GM12878 (cell line): Measurements from ENCODE around the gene SLC13A3. TPM values are rescaled to one million over a fixed set of nuclear protein-coding genes. Genes with fewer than 3 reads are reported as not detected.
A peak's percentile ranks its signal among the peaks of the same experiment; 100 is the strongest.

Experiments used
- ATAC-seq: fragments of 200-7000 bp; cut with Tn5 transposase; 3 replicates; pipeline ENCODE4 v1.9.1; 2020; ENCODE audit warnings: mild to moderate bottlenecking, moderate library complexity
- BruUV-seq: library from RNA; stranded (reverse); fragments of 400-500 nt; replicated peaks from 2 replicates; lab custom pipeline; 2021; lab: Mats Ljungman, UMichigan
- CTCF ChIA-PET: fragments of 300-600 bp; sonication (Branson Sonifier 250); formaldehyde crosslinking; extraction: SDS; loops from one replicate; lab custom pipeline; 2021; ENCODE audit warnings: inconsistent platforms; lab: Yijun Ruan, JAX
- POLR2A ChIA-PET: fragments of 350-600 bp; formaldehyde crosslinking; extraction: SDS; loops from one replicate; lab custom pipeline; 2021; ENCODE audit warnings: inconsistent platforms; lab: Charles Lee
- RAD21 ChIA-PET: fragments of 300-600 bp; sonication (Branson Sonifier 250); formaldehyde crosslinking; loops from one replicate; lab custom pipeline; 2023; ENCODE audit warnings: antibody characterized with exemption; ENCODE audit not compliant: unreplicated experiment; lab: Charles Lee
- SMC1A ChIA-PET: fragments of 300-600 bp; sonication (Branson Sonifier 250); formaldehyde crosslinking; loops from one replicate; lab custom pipeline; 2023; ENCODE audit not compliant: unreplicated experiment, uncharacterized antibody; lab: Charles Lee
- DNase-seq: peaks from one replicate; pipeline ENCODE4 v3.0.0-alpha.2; 2011; ENCODE audit warnings: low read depth, low spot score
- FAIRE-seq: peaks from 3 replicates; lab custom pipeline; 2011; peaks lifted over from hg19 to GRCh38; lab: Jason Lieb, UNC
- H2AFZ ChIP-seq: 2 replicates; pipeline ENCODE4 v1.6.0; 2011; ENCODE audit warnings: low read depth, low read length, control low read depth; ENCODE audit not compliant: control insufficient read depth
- H3K27ac ChIP-seq: 2 replicates; pipeline ENCODE4 v1.5.1; 2011; ENCODE audit warnings: control low read depth; ENCODE audit not compliant: control insufficient read depth, insufficient read depth
- H3K27me3 ChIP-seq, 2 experiments: replicated peaks in 1 of 2; 2 replicates each; pipeline versions ENCODE4 v1.6.0 to v1.6.1; 2011; ENCODE audit warnings: low read length in 1 of 2; ENCODE audit not compliant: control insufficient read depth in 2 of 2, insufficient read depth in 2 of 2
- H3K36me3 ChIP-seq, 2 experiments: 2 replicates each; pipeline ENCODE4 v1.5.1; 2011; ENCODE audit warnings: low read length in 1 of 2; ENCODE audit not compliant: control insufficient read depth in 2 of 2, insufficient read depth in 2 of 2
- H3K4me1 ChIP-seq: 2 replicates; pipeline ENCODE4 v1.6.1; 2011; ENCODE audit warnings: mild to moderate bottlenecking, low read length, moderate library complexity, mixed read lengths; ENCODE audit not compliant: control insufficient read depth, insufficient read depth
- H3K4me2 ChIP-seq: 2 replicates; pipeline ENCODE4 v1.6.0; 2011; ENCODE audit warnings: control low read depth; ENCODE audit not compliant: control insufficient read depth, insufficient read depth
- H3K4me3 ChIP-seq: fragments of 200-600 bp; sonication (generic); 2 replicates; pipeline ENCODE4 v1.5.1; 2016
- H3K79me2 ChIP-seq: 2 replicates; pipeline ENCODE4 v1.6.0; 2011; ENCODE audit warnings: low read length; ENCODE audit not compliant: control insufficient read depth, insufficient read depth
- H3K9ac ChIP-seq: 2 replicates; pipeline ENCODE4 v1.8.0; 2011; ENCODE audit warnings: low read length, control low read depth, mixed read lengths; ENCODE audit not compliant: control insufficient read depth, insufficient read depth
- H3K9me3 ChIP-seq: replicated peaks from 3 replicates; pipeline ENCODE4 v1.5.1; 2011; ENCODE audit warnings: mild to moderate bottlenecking, low read length; ENCODE audit not compliant: control insufficient read depth, insufficient read depth
- H4K20me1 ChIP-seq: 2 replicates; pipeline ENCODE4 v1.6.0; 2011; ENCODE audit not compliant: control insufficient read depth, insufficient read depth
- GATAD2B ChIP-seq: fragments of 450-650 bp; conservative IDR thresholded peaks from 2 replicates; pipeline ENCODE4 v1.6.1; 2017; ENCODE audit warnings: low read depth, mild to moderate bottlenecking, moderate library complexity
- MYB ChIP-seq: fragments of 150-350 bp; IDR thresholded peaks from 2 replicates; pipeline ENCODE4 v1.6.1; 2014; ENCODE audit warnings: mild to moderate bottlenecking, low read depth, low read length, borderline replicate concordance
- RAD21 ChIP-seq: IDR thresholded peaks from 2 replicates; pipeline ENCODE4 v1.6.1; 2011; ENCODE audit warnings: mild to moderate bottlenecking, low read depth, low read length, moderate library complexity; ENCODE audit not compliant: insufficient read depth
- ZNF687 ChIP-seq: fragments of 450-650 bp; IDR thresholded peaks from 2 replicates; pipeline ENCODE4 v1.6.1; 2017; ENCODE audit warnings: mild to moderate bottlenecking, moderate library complexity
- WGBS: methylation state at CpG from one replicate; pipeline ENCODE4 v1.1.6; 2016; ENCODE audit warnings: low lambda C conversion rate; ENCODE audit not compliant: insufficient replicate concordance, insufficient coverage; ENCODE audit errors: missing lambda C conversion rate; 5-methylcytosine and 5-hydroxymethylcytosine counted together
- in situ Hi-C: fragments of 300-500 bp; cut with MboI; formaldehyde crosslinking; loops from 9 replicates; pipeline ENCODE4 v1.14.3; 2018; ENCODE audit warnings: mixed read lengths
- intact Hi-C: fragments of 100-400 bp; cut with micrococcal nuclease; formaldehyde crosslinking; loops from one replicate; pipeline ENCODE4 v1.14.2; 2022; ENCODE audit not compliant: unreplicated experiment
- polyA plus RNA-seq, 11 experiments: library from polyadenylated mRNA; depleted of rRNA in 4 of 11; unstranded in 6 of 11; stranded (reverse) in 5 of 11; fragments of >200 nt; fragmentation: Nextera tagmentation in 4 of 11; fragmentation: Illumina TruSeq in 1 of 11; extraction: Ambion mirVana in 4 of 11; extraction: Trizol in 1 of 11; gene quantifications; 1 replicate in 1 of 11; 2 replicates in 10 of 11; pipeline versions ENCODE4 v1.2.1 to v1.2.3, GENCODE V29; 2011 to 2016; ENCODE audit warnings: inconsistent platforms in 2 of 11, missing spikeins in 2 of 11, low read depth in 1 of 11
- total RNA-seq, 4 experiments: library from RNA; depleted of rRNA in 3 of 4; stranded (reverse); fragments of >200 nt in 3 of 4; fragmentation: Illumina TruSeq in 1 of 4; extraction: Trizol in 1 of 4; gene quantifications; 2 replicates each; pipeline versions ENCODE4 v1.2.1 to v1.2.3, GENCODE V29; 2013 to 2021
- TF ChIP-seq, protein P1 (sequence below), 3 experiments: IDR thresholded peaks in 2 of 3; conservative IDR thresholded peaks in 1 of 3; 2 replicates each; pipeline ENCODE4 v1.5.1; 2011; ENCODE audit warnings: low read depth in 3 of 3, low read length in 3 of 3, mild to moderate bottlenecking in 3 of 3, control low read depth in 2 of 3, moderate library complexity in 2 of 3, inconsistent platforms in 1 of 3, mixed read lengths in 1 of 3; ENCODE audit not compliant: control insufficient read depth in 2 of 3, insufficient read depth in 1 of 3; ENCODE audit errors: extremely low read depth in 1 of 3
- TF ChIP-seq, protein P2 (sequence below): fragments of 150-350 bp; IDR thresholded peaks from 2 replicates; pipeline ENCODE4 v1.6.1; 2014; ENCODE audit warnings: mild to moderate bottlenecking, low read depth, low read length

Gene SLC13A3
- total and polyA plus RNA-seq, 10 of the 15 experiments (the other 5 are each of a cell fraction or from before 2014, with no cell fraction given): 0.03 to 0.76 (median 0.07) TPM; not detected in 4

- no peak for TF ChIP-seq ZNF687
- no peak for TF ChIP-seq GATAD2B
Observed at GRCh38 chr20:46562009-46562372, 89.3 kb downstream of the SLC13A3 start (continued).

DNA sequence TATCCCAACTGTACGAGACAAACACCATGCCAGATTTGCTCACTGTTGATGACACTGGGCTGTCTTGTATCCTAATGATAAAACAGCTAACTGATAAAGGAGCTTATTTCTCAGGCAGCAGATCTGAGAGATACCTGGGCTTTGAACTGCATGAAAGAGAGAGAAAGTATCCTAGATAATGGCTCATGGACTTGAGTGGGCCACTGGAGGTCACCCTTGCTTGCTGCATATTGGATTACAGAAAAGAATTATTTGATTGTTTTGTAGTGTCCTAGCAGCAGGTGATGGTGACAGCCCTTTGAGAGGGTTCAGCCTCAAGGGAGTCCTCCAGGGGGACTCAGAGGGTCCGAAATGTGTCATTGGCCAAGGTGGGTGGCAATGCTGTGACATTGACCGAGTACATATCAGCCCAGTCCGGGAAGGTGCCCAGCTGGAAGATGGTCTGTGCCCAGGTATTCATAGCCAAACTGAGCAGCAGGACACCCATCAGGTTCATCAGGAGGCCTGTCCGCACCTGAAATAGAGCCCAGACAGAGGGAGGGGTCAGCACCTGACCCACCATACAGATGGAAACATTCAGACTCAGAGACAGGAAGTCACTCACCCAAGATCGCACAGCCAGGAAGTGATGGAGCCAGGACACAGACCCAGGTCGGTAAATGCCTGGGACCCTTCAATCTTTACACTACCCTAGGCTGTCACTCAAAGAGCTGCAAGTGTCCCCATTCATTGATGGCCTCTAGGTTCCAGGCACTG is 91.4 kb downstream of the SLC13A3 start:
- H2AFZ ChIP-seq: no peak overlapping the region
- SMC1A ChIA-PET: interaction anchor here (1.0 kb wide), 1 partner anchor 10 kb away, joined by 4 read pairs; the partner anchor contains the start of gene OCSTAMP
- H3K9ac ChIP-seq: no peak overlapping the region
- H3K79me2 ChIP-seq: no peaks in the 10 kb centered on the region
- CTCF ChIA-PET: interaction anchor here (0.8 to 1.6 kb wide), 6 partner anchors 8 to 118 kb away, joined by 3 to 11 read pairs (median 3); partner anchors contain the start of gene OCSTAMP
- RAD21 ChIA-PET: interaction anchor here (2.5 kb wide), 1 partner anchor 8 kb away, joined by 8 read pairs; no protein-coding TSS in a partner anchor
- intact Hi-C loops: no loop called here
- ATAC-seq (no peak), DNase-seq (no peak), FAIRE-seq (no peak)
- POLR2A ChIA-PET: no interaction called here
- H3K4me3 ChIP-seq: no peak overlapping the region
- in situ Hi-C loops: loop anchor here (10.0 kb wide), 1 partner anchor 125 kb away; the partner anchor contains the start of gene TP53RK
- H4K20me1 ChIP-seq: no peaks in the 10 kb centered on the region
- no peaks in the 10 kb centered on the region for H3K36me3 ChIP-seq
- no peaks in the 10 kb centered on the region for H3K27me3 ChIP-seq
- peaks cover 18% of the 10 kb centered on the region for H3K4me1 ChIP-seq
- TF ChIP-seq, protein P1, sequence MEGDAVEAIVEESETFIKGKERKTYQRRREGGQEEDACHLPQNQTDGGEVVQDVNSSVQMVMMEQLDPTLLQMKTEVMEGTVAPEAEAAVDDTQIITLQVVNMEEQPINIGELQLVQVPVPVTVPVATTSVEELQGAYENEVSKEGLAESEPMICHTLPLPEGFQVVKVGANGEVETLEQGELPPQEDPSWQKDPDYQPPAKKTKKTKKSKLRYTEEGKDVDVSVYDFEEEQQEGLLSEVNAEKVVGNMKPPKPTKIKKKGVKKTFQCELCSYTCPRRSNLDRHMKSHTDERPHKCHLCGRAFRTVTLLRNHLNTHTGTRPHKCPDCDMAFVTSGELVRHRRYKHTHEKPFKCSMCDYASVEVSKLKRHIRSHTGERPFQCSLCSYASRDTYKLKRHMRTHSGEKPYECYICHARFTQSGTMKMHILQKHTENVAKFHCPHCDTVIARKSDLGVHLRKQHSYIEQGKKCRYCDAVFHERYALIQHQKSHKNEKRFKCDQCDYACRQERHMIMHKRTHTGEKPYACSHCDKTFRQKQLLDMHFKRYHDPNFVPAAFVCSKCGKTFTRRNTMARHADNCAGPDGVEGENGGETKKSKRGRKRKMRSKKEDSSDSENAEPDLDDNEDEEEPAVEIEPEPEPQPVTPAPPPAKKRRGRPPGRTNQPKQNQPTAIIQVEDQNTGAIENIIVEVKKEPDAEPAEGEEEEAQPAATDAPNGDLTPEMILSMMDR (IDR thresholded peaks at IDR 0.05 in 2 of 3, conservative IDR thresholded peaks at IDR 0.05 in 1 of 3; ENCODE audit: control insufficient read depth in 2 of 3, extremely low read depth in 1 of 3, insufficient read depth in 1 of 3, low read depth in 3 of 3, low read length in 3 of 3): peak in 1 of 3 experiments; percentile 12; a peak in 1 of 6 replicates
- peak; percentile 37; the same call in 1 of the 2 replicates for TF ChIP-seq RAD21
- TF ChIP-seq MYB: no peak
- TF ChIP-seq, protein P2, sequence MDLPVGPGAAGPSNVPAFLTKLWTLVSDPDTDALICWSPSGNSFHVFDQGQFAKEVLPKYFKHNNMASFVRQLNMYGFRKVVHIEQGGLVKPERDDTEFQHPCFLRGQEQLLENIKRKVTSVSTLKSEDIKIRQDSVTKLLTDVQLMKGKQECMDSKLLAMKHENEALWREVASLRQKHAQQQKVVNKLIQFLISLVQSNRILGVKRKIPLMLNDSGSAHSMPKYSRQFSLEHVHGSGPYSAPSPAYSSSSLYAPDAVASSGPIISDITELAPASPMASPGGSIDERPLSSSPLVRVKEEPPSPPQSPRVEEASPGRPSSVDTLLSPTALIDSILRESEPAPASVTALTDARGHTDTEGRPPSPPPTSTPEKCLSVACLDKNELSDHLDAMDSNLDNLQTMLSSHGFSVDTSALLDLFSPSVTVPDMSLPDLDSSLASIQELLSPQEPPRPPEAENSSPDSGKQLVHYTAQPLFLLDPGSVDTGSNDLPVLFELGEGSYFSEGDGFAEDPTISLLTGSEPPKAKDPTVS: no peak
- WGBS: 58% methylated on average over 7 of the region's 7 CpGs
- H3K9me3 ChIP-seq: no peaks in the 10 kb centered on the region
- no peak overlapping the region for H3K4me2 ChIP-seq
- H3K27ac ChIP-seq: no peak overlapping the region
- BruUV-seq: no TSS peak
